ENCODE data around the gene HAND2. TPM values are rescaled to one million over a fixed set of nuclear protein-coding genes. Genes with fewer than 3 reads are reported as not detected.

The HAND2 gene
- total RNA-seq, 6 experiments from 2014 or later: 2.1 to 11.2 (median 6.2) TPM

GRCh38 chr4:173478913-173479283 is 51.1 kb downstream of the HAND2 start:
- no peaks in the 10 kb centered on the region for H3K36me3 ChIP-seq

GRCh38 chr4:173478201-173478912 is 51.7 kb downstream of the HAND2 start:
- H3K27me3 ChIP-seq: no peaks in the 10 kb centered on the region

More at GRCh38 chr4:173478913-173479283, 51.1 kb downstream of the HAND2 start:
- ATAC-seq (no peak), DNase-seq (no peak)
- WGBS (ENCODE audit: insufficient coverage, low coverage, low lambda C conversion rate, missing lambda C conversion rate): 72% methylated on average over 4 of the region's 4 CpGs
- intact Hi-C loops (cut with DNase I): no loop called here
- no peaks in the 10 kb centered on the region for H3K9me3 ChIP-seq
- H3K27me3 ChIP-seq: no peaks in the 10 kb centered on the region
- H3K27ac ChIP-seq: no peak overlapping the region
- H3K4me3 ChIP-seq: no peak overlapping the region
- no peak for TF ChIP-seq POLR2A (IDR thresholded peaks at IDR 0.05)
- no peak for TF ChIP-seq CTCF (IDR thresholded peaks at IDR 0.05)
- H3K4me1 ChIP-seq: no peaks in the 10 kb centered on the region

GRCh38 chr4:173477016-173477415 is 53.0 kb downstream of the HAND2 start:
- Histone ChIP-seq H3K27me3 (no peaks in the 10 kb centered on the region), H3K4me3 (no peak overlapping the region), H3K4me1 (no peaks in the 10 kb centered on the region), H3K9me3 (no peaks in the 10 kb centered on the region), H3K27ac (no peak overlapping the region), H3K36me3 (no peaks in the 10 kb centered on the region)
- 71% methylated on average over 1 of the region's 1 CpG for WGBS (ENCODE audit: insufficient coverage, low coverage, low lambda C conversion rate, missing lambda C conversion rate)
- ATAC-seq (no peak), DNase-seq (no peak)
- no peak for TF ChIP-seq POLR2A (IDR thresholded peaks at IDR 0.05)
- TF ChIP-seq CTCF (IDR thresholded peaks at IDR 0.05): no peak
- intact Hi-C loops (cut with DNase I): no loop called here

More at GRCh38 chr4:173478201-173478912, 51.7 kb downstream of the HAND2 start:
- TF ChIP-seq POLR2A (IDR thresholded peaks at IDR 0.05): no peak
- TF ChIP-seq CTCF (IDR thresholded peaks at IDR 0.05): no peak
- intact Hi-C loops (cut with DNase I): no loop called here
- Histone ChIP-seq H3K4me3 (no peak overlapping the region), H3K4me1 (no peaks in the 10 kb centered on the region), H3K9me3 (no peaks in the 10 kb centered on the region), H3K27ac (no peak overlapping the region), H3K36me3 (no peaks in the 10 kb centered on the region)
- ATAC-seq (no peak), DNase-seq (no peak)
- 72% methylated on average over 5 of the region's 5 CpGs for WGBS (ENCODE audit: insufficient coverage, low coverage, low lambda C conversion rate, missing lambda C conversion rate)

Other genes with a start within 250 kb of the HAND2 start
- 10 to 100 TPM in 3 of 6 experiments, 1 to 10 TPM in 3; 6.1 to 13.5 (median 9.2) TPM for gene HMGB2, start 195.9 kb downstream of the HAND2 start, total RNA-seq
- 10 to 100 TPM in 2 of 6 experiments, 1 to 10 TPM in 4; 3.5 to 12.8 (median 7.7) TPM for gene SAP30, start 159.3 kb downstream of the HAND2 start, total RNA-seq
- gene SCRG1, start 131.1 kb downstream of the HAND2 start, total RNA-seq: not detected